ENCODE results near the gene IL1RAPL1. TPM values are rescaled to one million over a fixed set of nuclear protein-coding genes. Genes with fewer than 3 reads are reported as not detected.

Gene IL1RAPL1
- polyA plus RNA-seq, 1 of the 3 experiments (the other 2 are of a cell fraction): 2.8 TPM

- H3K36me3 ChIP-seq (replicated peaks in 1 of 2; ENCODE audit: control insufficient read depth in 1 of 2, insufficient read depth in 2 of 2, low read length in 1 of 2): no peaks in the 10 kb centered on the region
Observed at GRCh38 chrX:29903360-29903759, 1316.1 kb downstream of the IL1RAPL1 start.

GRCh38 chrX:29911673-29912072 lies 1324.4 kb downstream of the IL1RAPL1 start:
- DNase-seq: no peak
- no peaks in the 10 kb centered on the region for H3K9me2 ChIP-seq
- H4K20me1 ChIP-seq (ENCODE audit: insufficient read depth): no peaks in the 10 kb centered on the region
- H3K4me3 ChIP-seq (ENCODE audit: low read depth in 2 of 2, low read length in 1 of 2): no peak overlapping the region
- POLR2A ChIA-PET: no interaction called here
- no peak overlapping the region for H2AFZ ChIP-seq (ENCODE audit: low read depth)
- CTCF ChIA-PET: interaction anchor here (1.1 kb wide), 1 partner anchor 14 kb away, joined by 3 read pairs; no protein-coding TSS in a partner anchor
- no peak overlapping the region for H3K27ac ChIP-seq (ENCODE audit: low read depth in 2 of 2, low read length in 1 of 2)
- no peaks in the 10 kb centered on the region for H3F3A ChIP-seq (replicated peaks; ENCODE audit: insufficient read depth)
- H3K9ac ChIP-seq: no peak overlapping the region
- no peaks in the 10 kb centered on the region for H3K79me2 ChIP-seq (ENCODE audit: insufficient read depth)
- H3K36me3 ChIP-seq (replicated peaks in 1 of 2; ENCODE audit: control insufficient read depth in 1 of 2, insufficient read depth in 2 of 2, low read length in 1 of 2): no peaks in the 10 kb centered on the region
- no peaks in the 10 kb centered on the region for H3K27me3 ChIP-seq (ENCODE audit: insufficient read depth)
- H3K9me3 ChIP-seq: no peaks in the 10 kb centered on the region
- H3K4me2 ChIP-seq: no peak overlapping the region
- 23% methylated on average over 4 of the region's 4 CpGs for WGBS (ENCODE audit: low lambda C conversion rate)
- no peaks in the 10 kb centered on the region for H3K4me1 ChIP-seq (ENCODE audit: control insufficient read depth in 1 of 2, insufficient read depth in 2 of 2, low read depth in 1 of 2, low read length in 1 of 2)
- no peak for TF ChIP-seq RCOR1 (IDR thresholded peaks at IDR 0.05; ENCODE audit: low read length)
- TF ChIP-seq CTCF (IDR thresholded peaks at IDR 0.05): peak; percentile 47
- TF ChIP-seq FOXM1 (IDR thresholded peaks at IDR 0.05; ENCODE audit: low read depth): no peak
- TF ChIP-seq YY1 (IDR thresholded peaks at IDR 0.05; ENCODE audit: low read depth): no peak
- no peak for TF ChIP-seq FOSL2 (IDR thresholded peaks at IDR 0.05; ENCODE audit: borderline replicate concordance, low read depth)
- no peak for TF ChIP-seq IRF3 (IDR thresholded peaks at IDR 0.05; ENCODE audit: low read depth, low read length)
- no peak for TF ChIP-seq RFX5 (IDR thresholded peaks at IDR 0.05; ENCODE audit: low read length)
- no peak for TF ChIP-seq USF1 (IDR thresholded peaks at IDR 0.05; ENCODE audit: borderline replicate concordance, low read depth)
- TF ChIP-seq USF2 (IDR thresholded peaks at IDR 0.05; ENCODE audit: borderline replicate concordance, low read depth, low read length): no peak

More at GRCh38 chrX:29903360-29903759, 1316.1 kb downstream of the IL1RAPL1 start:
- Histone ChIP-seq H3K27me3 (ENCODE audit: insufficient read depth) (no peaks in the 10 kb centered on the region), H3F3A (replicated peaks; ENCODE audit: insufficient read depth) (no peaks in the 10 kb centered on the region), H3K4me2 (no peak overlapping the region), H3K79me2 (ENCODE audit: insufficient read depth) (no peaks in the 10 kb centered on the region), H3K27ac (ENCODE audit: low read depth in 2 of 2, low read length in 1 of 2) (peak overlapping the region in 1 of 2 experiments; percentile 19; a peak in 1 of 4 replicates), H4K20me1 (ENCODE audit: insufficient read depth) (no peaks in the 10 kb centered on the region), H3K9me2 (no peaks in the 10 kb centered on the region), H3K9ac (no peak overlapping the region), H3K4me1 (ENCODE audit: control insufficient read depth in 1 of 2, insufficient read depth in 2 of 2, low read depth in 1 of 2, low read length in 1 of 2) (no peaks in the 10 kb centered on the region), H3K9me3 (no peaks in the 10 kb centered on the region), H2AFZ (ENCODE audit: low read depth) (no peak overlapping the region), H3K4me3 (ENCODE audit: low read depth in 2 of 2, low read length in 1 of 2) (no peak overlapping the region)
- ChIA-PET POLR2A (no interaction called here), CTCF (no interaction called here)
- no peak for DNase-seq
- TF ChIP-seq YY1 (IDR thresholded peaks at IDR 0.05; ENCODE audit: low read depth) (no peak), CTCF (IDR thresholded peaks at IDR 0.05) (peak; percentile 79), SMC3 (IDR thresholded peaks at IDR 0.05; ENCODE audit: low read depth, low read length) (peak; percentile 27; the same call in 1 of the 2 replicates), MAX (IDR thresholded peaks at IDR 0.05; ENCODE audit: low read depth) (no peak), RAD21 (IDR thresholded peaks at IDR 0.05; ENCODE audit: low read length) (peak; percentile 48), ELF1 (IDR thresholded peaks at IDR 0.05) (no peak)

Measured in SK-N-SH (cell line).